Loucy (cell line): ENCODE results near the gene CDC42BPB.

Source experiments
- CTCF ChIP-seq: fragments of 200-600 bp; sonication (generic); conservative IDR thresholded peaks from 2 replicates; pipeline ENCODE4 v1.5.1; 2014; ENCODE audit warnings: mild to moderate bottlenecking, antibody characterized with exemption, low read length
- EZH2phosphoT487 ChIP-seq: fragments of 200-600 bp; IDR thresholded peaks from 2 replicates; pipeline ENCODE4 v1.6.1; 2018; ENCODE audit warnings: antibody characterized with exemption, mild to moderate bottlenecking, moderate library complexity, borderline replicate concordance

- no peak for TF ChIP-seq CTCF
- TF ChIP-seq EZH2phosphoT487 = no peak
Measured at GRCh38 chr14:102913341-102914211, 143.8 kb downstream of the CDC42BPB start.
